ENCODE data around the gene HBA2. TPM values are rescaled to one million over a fixed set of nuclear protein-coding genes. Genes with fewer than 3 reads are reported as not detected.
A peak's percentile ranks its signal among the peaks of the same experiment; 100 is the strongest.
"Not testable (repeated sequence)": the region's sequence is repeated elsewhere in the genome, so short reads cannot be mapped to it uniquely, and the experiment has no call there.

HBA2 gene
- total RNA-seq, 5 donors from 2014 or later (not counting 1 experiment from before 2014, with no cell fraction given) = 13.2 TPM; not detected in 4

DNA sequence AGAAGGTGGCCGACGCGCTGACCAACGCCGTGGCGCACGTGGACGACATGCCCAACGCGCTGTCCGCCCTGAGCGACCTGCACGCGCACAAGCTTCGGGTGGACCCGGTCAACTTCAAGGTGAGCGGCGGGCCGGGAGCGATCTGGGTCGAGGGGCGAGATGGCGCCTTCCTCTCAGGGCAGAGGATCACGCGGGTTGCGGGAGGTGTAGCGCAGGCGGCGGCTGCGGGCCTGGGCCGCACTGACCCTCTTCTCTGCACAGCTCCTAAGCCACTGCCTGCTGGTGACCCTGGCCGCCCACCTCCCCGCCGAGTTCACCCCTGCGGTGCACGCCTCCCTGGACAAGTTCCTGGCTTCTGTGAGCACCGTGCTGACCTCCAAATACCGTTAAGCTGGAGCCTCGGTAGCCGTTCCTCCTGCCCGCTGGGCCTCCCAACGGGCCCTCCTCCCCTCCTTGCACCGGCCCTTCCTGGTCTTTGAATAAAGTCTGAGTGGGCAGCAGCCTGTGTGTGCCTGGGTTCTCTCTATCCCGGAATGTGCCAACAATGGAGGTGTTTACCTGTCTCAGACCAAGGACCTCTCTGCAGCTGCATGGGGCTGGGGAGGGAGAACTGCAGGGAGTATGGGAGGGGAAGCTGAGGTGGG, 657 bp downstream of the HBA2 start:
- DNase-seq; H3K36me3 ChIP-seq (ENCODE audit: control insufficient read depth in 2 of 2, extremely low read depth in 1 of 2, insufficient read depth in 1 of 2, low read length in 1 of 2); H3K27ac Mint-ChIP-seq; H3K9me3 ChIP-seq; H3K36me3 Mint-ChIP-seq; POLR2A ChIA-PET; H3K4me3 ChIP-seq (ENCODE audit: control insufficient read depth in 1 of 2, extremely low read depth in 1 of 2, low read length in 1 of 2); H3K9me3 Mint-ChIP-seq; ATAC-seq (replicated peaks in 1 of 4); H3K27ac ChIP-seq (ENCODE audit: low read length); CTCF ChIA-PET: not testable (repeated sequence)
- Histone ChIP-seq H3K27me3 (replicated peaks in 1 of 2; ENCODE audit: control insufficient read depth in 2 of 2, extremely low read depth in 1 of 2, insufficient read depth in 2 of 2, low read length in 1 of 2) (peaks cover 8 to 64% of the 10 kb centered on the region in 2 experiments), H3K4me1 (ENCODE audit: control insufficient read depth in 1 of 2, extremely low read depth in 1 of 2, insufficient read depth in 2 of 2, low read length in 2 of 2) (peaks cover 0 to 12% of the 10 kb centered on the region in 2 experiments)
- H3K4me3 Mint-ChIP-seq = peak overlapping the region in 2 of 3 donors; percentile 17 to 53
- peaks cover 45 to 63% of the 10 kb centered on the region in 2 donors for H3K27me3 Mint-ChIP-seq
- WGBS (ENCODE audit: insufficient coverage) = 10% methylated on average over 22 of the region's 44 CpGs
- peaks cover 11 to 32% (median 12%) of the 10 kb centered on the region in 3 donors for H3K4me1 Mint-ChIP-seq

DNA sequence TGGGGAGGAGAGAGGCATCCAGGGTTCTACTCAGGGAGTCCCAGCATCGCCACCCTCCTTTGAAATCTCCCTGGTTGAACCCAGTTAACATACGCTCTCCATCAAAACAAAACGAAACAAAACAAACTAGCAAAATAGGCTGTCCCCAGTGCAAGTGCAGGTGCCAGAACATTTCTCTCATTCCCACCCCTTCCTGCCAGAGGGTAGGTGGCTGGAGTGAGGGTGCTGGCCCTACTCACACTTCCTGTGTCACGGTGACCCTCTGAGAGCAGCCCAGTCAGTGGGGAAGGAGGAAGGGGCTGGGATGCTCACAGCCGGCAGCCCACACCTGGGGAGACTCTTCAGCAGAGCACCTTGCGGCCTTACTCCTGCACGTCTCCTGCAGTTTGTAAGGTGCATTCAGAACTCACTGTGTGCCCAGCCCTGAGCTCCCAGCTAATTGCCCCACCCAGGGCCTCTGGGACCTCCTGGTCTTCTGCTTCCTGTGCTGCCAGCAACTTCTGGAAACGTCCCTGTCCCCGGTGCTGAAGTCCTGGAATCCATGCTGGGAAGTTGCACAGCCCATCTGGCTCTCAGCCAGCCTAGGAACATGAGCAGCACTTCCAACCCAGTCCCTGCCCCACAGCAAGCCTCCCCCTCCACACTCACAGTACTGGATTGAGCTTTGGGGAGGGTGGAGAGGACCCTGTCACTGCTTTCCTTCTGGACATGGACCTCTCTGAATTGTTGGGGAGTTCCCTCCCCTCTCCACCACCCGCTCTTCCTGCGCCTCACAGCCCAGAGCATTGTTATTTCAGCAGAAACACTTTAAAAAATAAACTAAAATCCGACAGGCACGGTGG, 1.5 kb downstream of the HBA2 start:
- H3K9me3 Mint-ChIP-seq; DNase-seq; H3K36me3 ChIP-seq (ENCODE audit: control insufficient read depth in 2 of 2, extremely low read depth in 1 of 2, insufficient read depth in 1 of 2, low read length in 1 of 2); CTCF ChIA-PET; H3K4me3 ChIP-seq (ENCODE audit: control insufficient read depth in 1 of 2, extremely low read depth in 1 of 2, low read length in 1 of 2); H3K9me3 ChIP-seq; POLR2A ChIA-PET; H3K36me3 Mint-ChIP-seq; H3K27ac ChIP-seq (ENCODE audit: low read length); ATAC-seq (replicated peaks in 1 of 4): not testable (repeated sequence)
- Mint-ChIP-seq H3K27ac (peak overlapping the region in 1 of 2 donors; percentile 70), H3K4me3 (peak overlapping the region in 1 of 3 donors; percentile 53), H3K27me3 (peaks cover 38 to 59% of the 10 kb centered on the region in 2 donors), H3K4me1 (peaks cover 11 to 32% (median 12%) of the 10 kb centered on the region in 3 donors)
- WGBS (ENCODE audit: insufficient coverage) = 11% methylated on average over 5 of the region's 13 CpGs
- H3K27me3 ChIP-seq (replicated peaks in 1 of 2; ENCODE audit: control insufficient read depth in 2 of 2, extremely low read depth in 1 of 2, insufficient read depth in 2 of 2, low read length in 1 of 2) = peaks cover 8 to 64% of the 10 kb centered on the region in 2 experiments
- peaks cover 0 to 12% of the 10 kb centered on the region in 2 experiments for H3K4me1 ChIP-seq (ENCODE audit: control insufficient read depth in 1 of 2, extremely low read depth in 1 of 2, insufficient read depth in 2 of 2, low read length in 2 of 2)

DNA sequence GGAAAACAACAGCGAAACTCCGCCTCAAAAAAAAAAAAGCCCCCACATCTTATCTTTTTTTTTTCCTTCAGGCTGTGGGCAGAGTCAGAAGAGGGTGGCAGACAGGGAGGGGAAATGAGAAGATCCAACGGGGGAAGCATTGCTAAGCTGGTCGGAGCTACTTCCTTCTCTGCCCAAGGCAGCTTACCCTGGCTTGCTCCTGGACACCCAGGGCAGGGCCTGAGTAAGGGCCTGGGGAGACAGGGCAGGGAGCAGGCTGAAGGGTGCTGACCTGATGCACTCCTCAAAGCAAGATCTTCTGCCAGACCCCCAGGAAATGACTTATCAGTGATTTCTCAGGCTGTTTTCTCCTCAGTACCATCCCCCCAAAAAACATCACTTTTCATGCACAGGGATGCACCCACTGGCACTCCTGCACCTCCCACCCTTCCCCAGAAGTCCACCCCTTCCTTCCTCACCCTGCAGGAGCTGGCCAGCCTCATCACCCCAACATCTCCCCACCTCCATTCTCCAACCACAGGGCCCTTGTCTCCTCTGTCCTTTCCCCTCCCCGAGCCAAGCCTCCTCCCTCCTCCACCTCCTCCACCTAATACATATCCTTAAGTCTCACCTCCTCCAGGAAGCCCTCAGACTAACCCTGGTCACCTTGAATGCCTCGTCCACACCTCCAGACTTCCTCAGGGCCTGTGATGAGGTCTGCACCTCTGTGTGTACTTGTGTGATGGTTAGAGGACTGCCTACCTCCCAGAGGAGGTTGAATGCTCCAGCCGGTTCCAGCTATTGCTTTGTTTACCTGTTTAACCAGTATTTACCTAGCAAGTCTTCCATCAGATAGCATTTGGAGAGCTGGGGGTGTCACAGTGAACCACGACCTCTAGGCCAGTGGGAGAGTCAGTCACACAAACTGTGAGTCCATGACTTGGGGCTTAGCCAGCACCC, 2.6 kb downstream of the HBA2 start:
- peaks cover 13 to 65% of the 10 kb centered on the region in 2 experiments for H3K27me3 ChIP-seq (replicated peaks in 1 of 2; ENCODE audit: control insufficient read depth in 2 of 2, extremely low read depth in 1 of 2, insufficient read depth in 2 of 2, low read length in 1 of 2)
- H3K27ac Mint-ChIP-seq = no peak overlapping the region
- H3K27ac ChIP-seq (ENCODE audit: low read length) = no peak overlapping the region
- 17% methylated on average over 3 of the region's 8 CpGs for WGBS (ENCODE audit: insufficient coverage)
- DNase-seq = no peak
- POLR2A ChIA-PET = no interaction called here
- no peak for ATAC-seq (replicated peaks in 1 of 4)
- peaks cover 33 to 60% of the 10 kb centered on the region in 2 donors for H3K27me3 Mint-ChIP-seq
- peaks cover 12 to 37% (median 15%) of the 10 kb centered on the region in 3 donors for H3K4me1 Mint-ChIP-seq
- H3K36me3 ChIP-seq (ENCODE audit: control insufficient read depth in 2 of 2, extremely low read depth in 1 of 2, insufficient read depth in 1 of 2, low read length in 1 of 2) = no peaks in the 10 kb centered on the region
- H3K9me3 Mint-ChIP-seq = no peaks in the 10 kb centered on the region
- peak overlapping the region in 1 of 2 donors; percentile 23 for H3K4me3 ChIP-seq (ENCODE audit: control insufficient read depth in 1 of 2, extremely low read depth in 1 of 2, low read length in 1 of 2)
- peak overlapping the region in 2 of 3 donors; percentile 43 to 53 for H3K4me3 Mint-ChIP-seq
- peaks cover 0 to 18% of the 10 kb centered on the region in 2 experiments for H3K4me1 ChIP-seq (ENCODE audit: control insufficient read depth in 1 of 2, extremely low read depth in 1 of 2, insufficient read depth in 2 of 2, low read length in 2 of 2)
- no peaks in the 10 kb centered on the region for H3K36me3 Mint-ChIP-seq
- H3K9me3 ChIP-seq = no peaks in the 10 kb centered on the region
- CTCF ChIA-PET = no interaction called here

DNA sequence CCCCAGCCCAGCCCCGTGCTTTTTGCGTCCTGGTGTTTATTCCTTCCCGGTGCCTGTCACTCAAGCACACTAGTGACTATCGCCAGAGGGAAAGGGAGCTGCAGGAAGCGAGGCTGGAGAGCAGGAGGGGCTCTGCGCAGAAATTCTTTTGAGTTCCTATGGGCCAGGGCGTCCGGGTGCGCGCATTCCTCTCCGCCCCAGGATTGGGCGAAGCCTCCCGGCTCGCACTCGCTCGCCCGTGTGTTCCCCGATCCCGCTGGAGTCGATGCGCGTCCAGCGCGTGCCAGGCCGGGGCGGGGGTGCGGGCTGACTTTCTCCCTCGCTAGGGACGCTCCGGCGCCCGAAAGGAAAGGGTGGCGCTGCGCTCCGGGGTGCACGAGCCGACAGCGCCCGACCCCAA, 3.3 kb downstream of the HBA2 start:
- H3K36me3 ChIP-seq (ENCODE audit: control insufficient read depth in 2 of 2, extremely low read depth in 1 of 2, insufficient read depth in 1 of 2, low read length in 1 of 2); H3K4me3 ChIP-seq (ENCODE audit: control insufficient read depth in 1 of 2, extremely low read depth in 1 of 2, low read length in 1 of 2); POLR2A ChIA-PET; H3K9me3 ChIP-seq; DNase-seq; H3K27ac ChIP-seq (ENCODE audit: low read length); CTCF ChIA-PET; H3K36me3 Mint-ChIP-seq; H3K9me3 Mint-ChIP-seq; H3K27ac Mint-ChIP-seq; ATAC-seq (replicated peaks in 1 of 4): not testable (repeated sequence)
- Histone ChIP-seq H3K27me3 (replicated peaks in 1 of 2; ENCODE audit: control insufficient read depth in 2 of 2, extremely low read depth in 1 of 2, insufficient read depth in 2 of 2, low read length in 1 of 2) (peaks cover 10 to 69% of the 10 kb centered on the region in 2 experiments), H3K4me1 (ENCODE audit: control insufficient read depth in 1 of 2, extremely low read depth in 1 of 2, insufficient read depth in 2 of 2, low read length in 2 of 2) (peaks cover 0 to 25% of the 10 kb centered on the region in 2 experiments)
- WGBS (ENCODE audit: insufficient coverage) = no CpG with 5 or more reads among the region's 39 CpGs
- Mint-ChIP-seq H3K4me3 (peak overlapping the region in 2 of 3 donors; percentile 5 to 55), H3K27me3 (peaks cover 28 to 54% of the 10 kb centered on the region in 2 donors), H3K4me1 (peaks cover 12 to 34% (median 16%) of the 10 kb centered on the region in 3 donors)

DNA sequence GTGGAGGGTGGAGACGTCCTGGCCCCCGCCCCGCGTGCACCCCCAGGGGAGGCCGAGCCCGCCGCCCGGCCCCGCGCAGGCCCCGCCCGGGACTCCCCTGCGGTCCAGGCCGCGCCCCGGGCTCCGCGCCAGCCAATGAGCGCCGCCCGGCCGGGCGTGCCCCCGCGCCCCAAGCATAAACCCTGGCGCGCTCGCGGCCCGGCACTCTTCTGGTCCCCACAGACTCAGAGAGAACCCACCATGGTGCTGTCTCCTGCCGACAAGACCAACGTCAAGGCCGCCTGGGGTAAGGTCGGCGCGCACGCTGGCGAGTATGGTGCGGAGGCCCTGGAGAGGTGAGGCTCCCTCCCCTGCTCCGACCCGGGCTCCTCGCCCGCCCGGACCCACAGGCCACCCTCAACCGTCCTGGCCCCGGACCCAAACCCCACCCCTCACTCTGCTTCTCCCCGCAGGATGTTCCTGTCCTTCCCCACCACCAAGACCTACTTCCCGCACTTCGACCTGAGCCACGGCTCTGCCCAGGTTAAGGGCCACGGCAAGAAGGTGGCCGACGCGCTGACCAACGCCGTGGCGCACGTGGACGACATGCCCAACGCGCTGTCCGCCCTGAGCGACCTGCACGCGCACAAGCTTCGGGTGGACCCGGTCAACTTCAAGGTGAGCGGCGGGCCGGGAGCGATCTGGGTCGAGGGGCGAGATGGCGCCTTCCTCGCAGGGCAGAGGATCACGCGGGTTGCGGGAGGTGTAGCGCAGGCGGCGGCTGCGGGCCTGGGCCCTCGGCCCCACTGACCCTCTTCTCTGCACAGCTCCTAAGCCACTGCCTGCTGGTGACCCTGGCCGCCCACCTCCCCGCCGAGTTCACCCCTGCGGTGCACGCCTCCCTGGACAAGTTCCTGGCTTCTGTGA, 4.1 kb downstream of the HBA2 start, which contains the start of gene HBA1:
Gene HBA1, plus strand, starts transcription at position 204 of the 906 bp plus-strand sequence. Its CDS starts 37 bp downstream, at position 241.
- H3K4me3 ChIP-seq (ENCODE audit: control insufficient read depth in 1 of 2, extremely low read depth in 1 of 2, low read length in 1 of 2); H3K36me3 ChIP-seq (ENCODE audit: control insufficient read depth in 2 of 2, extremely low read depth in 1 of 2, insufficient read depth in 1 of 2, low read length in 1 of 2); CTCF ChIA-PET; H3K27ac ChIP-seq (ENCODE audit: low read length); DNase-seq; H3K36me3 Mint-ChIP-seq; H3K9me3 ChIP-seq; H3K9me3 Mint-ChIP-seq; H3K27ac Mint-ChIP-seq; POLR2A ChIA-PET: not testable (repeated sequence)
- H3K27me3 Mint-ChIP-seq = peaks cover 24 to 49% of the 10 kb centered on the region in 2 donors
- peak; percentile 23 to 43 (median 30) for ATAC-seq (replicated peaks in 1 of 4)
- 3% methylated on average over 19 of the region's 88 CpGs for WGBS (ENCODE audit: insufficient coverage)
- H3K4me3 Mint-ChIP-seq = peak within 1 kb of the TSS in 2 of 3 donors; percentile 51 to 55
- Histone ChIP-seq H3K27me3 (replicated peaks in 1 of 2; ENCODE audit: control insufficient read depth in 2 of 2, extremely low read depth in 1 of 2, insufficient read depth in 2 of 2, low read length in 1 of 2) (peaks cover 10 to 64% of the 10 kb centered on the region in 2 experiments), H3K4me1 (ENCODE audit: control insufficient read depth in 1 of 2, extremely low read depth in 1 of 2, insufficient read depth in 2 of 2, low read length in 2 of 2) (peaks cover 0 to 32% of the 10 kb centered on the region in 2 experiments)
- H3K4me1 Mint-ChIP-seq = peaks cover 12 to 36% (median 17%) of the 10 kb centered on the region in 3 donors

Data from T-cell (primary cell).